D721Med (cell line): Measurements from ENCODE around the gene PDPK1.

Source experiments
- DNase-seq: peaks from one replicate; pipeline ENCODE4 v3.0.0; 2011; ENCODE audit warnings: low spot score; ENCODE audit not compliant: insufficient read length
- FAIRE-seq: peaks from 2 replicates; lab custom pipeline; 2011; peaks lifted over from hg19 to GRCh38; lab: Jason Lieb, UNC
- CTCF ChIP-seq: IDR thresholded peaks from 2 replicates; pipeline ENCODE4 v1.5.1; 2012; ENCODE audit warnings: mild to moderate bottlenecking, control low read depth; ENCODE audit not compliant: insufficient read depth; ENCODE audit errors: missing control alignments

Gene PDPK1

GRCh38 chr16:2584729-2585650, 47.2 kb downstream of the PDPK1 start:
- no peak for TF ChIP-seq CTCF
- no peak for FAIRE-seq
- DNase-seq = no peak

- TF ChIP-seq CTCF = no peak
- FAIRE-seq (no peak), DNase-seq (no peak)
Measured at GRCh38 chr16:2585651-2586081, 47.8 kb downstream of the PDPK1 start.

- DNase-seq (no peak), FAIRE-seq (no peak)
- TF ChIP-seq CTCF = peak; percentile 4
Measured at GRCh38 chr16:2586241-2586640, 48.4 kb downstream of the PDPK1 start.

- DNase-seq = no peak
- FAIRE-seq = no peak
- no peak for TF ChIP-seq CTCF
Measured at GRCh38 chr16:2586901-2587480, 49.2 kb downstream of the PDPK1 start.

DNA sequence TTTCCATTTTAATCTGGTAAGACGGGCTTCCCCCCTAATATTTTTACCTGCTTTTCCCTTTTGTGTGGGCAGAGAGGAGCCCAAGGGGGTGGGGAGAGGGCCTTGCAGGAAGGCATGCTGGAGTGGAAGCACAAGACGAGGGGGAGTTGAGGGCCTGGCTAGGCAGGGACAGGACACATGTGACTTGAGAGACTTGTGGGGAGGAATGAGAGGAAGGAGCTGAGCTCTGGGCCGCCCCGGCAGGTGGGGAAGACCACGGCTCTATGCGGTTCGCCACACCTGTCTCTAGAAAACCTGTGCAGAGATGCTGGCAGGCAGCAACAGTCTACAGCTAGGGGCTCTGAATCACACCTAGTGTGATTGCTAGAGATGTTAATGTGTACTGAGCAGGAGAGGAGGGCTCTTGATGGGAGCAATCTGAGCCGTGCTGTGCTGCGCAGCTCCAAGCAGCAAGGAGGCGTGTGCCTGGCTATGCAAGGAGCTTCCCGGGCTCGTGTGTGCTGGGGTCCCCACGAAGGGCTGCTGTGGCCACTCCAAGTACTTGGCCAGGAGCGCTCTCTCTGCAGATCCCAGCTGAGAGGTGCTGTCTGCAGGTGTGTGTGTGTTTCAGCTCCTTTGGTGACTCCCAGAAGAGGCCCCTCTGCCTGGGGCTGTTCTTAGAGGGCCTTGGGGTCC, 50.2 kb downstream of the PDPK1 start:
- DNase-seq (no peak), FAIRE-seq (no peak)
- no peak for TF ChIP-seq CTCF

- FAIRE-seq = no peak
- no peak for DNase-seq
- TF ChIP-seq CTCF = no peak
Measured at GRCh38 chr16:2591476-2592240, 53.8 kb downstream of the PDPK1 start.
